OCI-LY1 (cell line): ENCODE data around the gene HIVEP2.

Experiments
- H2AFZ ChIP-seq: fragments of 200-600 bp; sonication (generic), shearing (Covaris generic); 2 replicates; pipeline ENCODE4 v1.6.0; 2014; ENCODE audit warnings: antibody characterized with exemption, mild to moderate bottlenecking, low read length
- H3F3A ChIP-seq: fragments of 200-600 bp; sonication (generic), shearing (Covaris generic); 2 replicates; pipeline ENCODE4 v1.6.0; 2014; ENCODE audit warnings: mild to moderate bottlenecking, antibody characterized with exemption, low read length, moderate library complexity; ENCODE audit not compliant: insufficient read depth
- H3K27ac ChIP-seq: fragments of 200-600 bp; sonication (generic); 2 replicates; pipeline ENCODE4 v1.5.1; 2014; ENCODE audit warnings: low read length, mixed run types, mild to moderate bottlenecking, low read depth; ENCODE audit not compliant: poor library complexity, severe bottlenecking
- H3K27me3 ChIP-seq: fragments of 200-600 bp; sonication (generic); 2 replicates; pipeline ENCODE4 v1.6.0; 2014; ENCODE audit warnings: antibody characterized with exemption, mild to moderate bottlenecking, low read length, moderate library complexity; ENCODE audit not compliant: insufficient read depth
- H3K36me3 ChIP-seq: fragments of 200-600 bp; sonication (generic); 2 replicates; pipeline ENCODE4 v1.6.1; 2014; ENCODE audit warnings: mild to moderate bottlenecking, antibody characterized with exemption, low read length, moderate library complexity, mixed read lengths; ENCODE audit not compliant: insufficient read depth
- H3K4me1 ChIP-seq: fragments of 200-600 bp; sonication (generic); 2 replicates; pipeline ENCODE4 v1.5.1; 2014; ENCODE audit warnings: mild to moderate bottlenecking, low read length, moderate library complexity; ENCODE audit not compliant: insufficient read depth, severe bottlenecking
- H3K4me2 ChIP-seq: fragments of 200-600 bp; sonication (generic), shearing (Covaris generic); 2 replicates; pipeline ENCODE4 v1.6.1; 2014; ENCODE audit warnings: low read length
- H3K4me3 ChIP-seq: fragments of 200-600 bp; sonication (generic); 2 replicates; pipeline ENCODE4 v1.5.1; 2014; ENCODE audit warnings: low read length, low read depth, mild to moderate bottlenecking, mixed read lengths; ENCODE audit not compliant: poor library complexity, severe bottlenecking
- H3K79me2 ChIP-seq: fragments of 200-600 bp; shearing (Covaris generic); 2 replicates; pipeline ENCODE4 v1.6.1; 2016; ENCODE audit warnings: mixed run types, low read length, mixed read lengths; ENCODE audit not compliant: insufficient read depth
- H3K9ac ChIP-seq: fragments of 200-600 bp; sonication (generic), shearing (Covaris generic); 2 replicates; pipeline ENCODE4 v1.6.1; 2014; ENCODE audit warnings: mild to moderate bottlenecking, low read length, mixed read lengths
- H3K9me2 ChIP-seq: fragments of 200-600 bp; sonication (generic), shearing (Covaris generic); 2 replicates; pipeline ENCODE4 v1.6.1; 2014; ENCODE audit warnings: low read depth, mild to moderate bottlenecking, low read length, mixed read lengths
- H3K9me3 ChIP-seq: fragments of 200-600 bp; shearing (Covaris generic); 2 replicates; pipeline ENCODE4 v1.6.1; 2014; ENCODE audit warnings: low read length, mixed read lengths
- H4K20me1 ChIP-seq: fragments of 200-600 bp; sonication (generic), shearing (Covaris generic); 2 replicates; pipeline ENCODE4 v1.6.0; 2016; ENCODE audit warnings: mild to moderate bottlenecking, low read length; ENCODE audit not compliant: insufficient read depth
- EZH2 ChIP-seq: fragments of 200-600 bp; sonication (generic), shearing (Covaris generic); IDR thresholded peaks from 2 replicates; pipeline ENCODE4 v1.8.0; 2017; ENCODE audit warnings: borderline replicate concordance, mixed run types, mild to moderate bottlenecking, antibody characterized with exemption, low read length, moderate library complexity, mixed read lengths
- TF ChIP-seq, protein P1 (sequence below): fragments of 200-600 bp; sonication (generic), shearing (Covaris generic); IDR thresholded peaks from 2 replicates; pipeline ENCODE4 v1.5.1; 2017; ENCODE audit warnings: mild to moderate bottlenecking, antibody characterized with exemption, low read length, moderate library complexity, mixed read lengths

HIVEP2 gene

GRCh38 chr6:142857796-142858555, 87.0 kb downstream of the HIVEP2 start:
- Histone ChIP-seq H2AFZ (no peak overlapping the region), H3K27ac (peak overlapping the region; percentile 98), H3K27me3 (no peaks in the 10 kb centered on the region), H3F3A (no peaks in the 10 kb centered on the region), H3K9ac (peak overlapping the region; percentile 50), H3K4me1 (peaks cover 80% of the 10 kb centered on the region), H3K79me2 (no peaks in the 10 kb centered on the region; the same call in 1 of the 2 replicates), H3K4me3 (peak overlapping the region; percentile 39), H4K20me1 (no peaks in the 10 kb centered on the region), H3K4me2 (peak overlapping the region; percentile 71), H3K9me2 (no peaks in the 10 kb centered on the region), H3K36me3 (0 out of 2 replicates have a peak, but pooled peaks cover 5% of the 10 kb centered on the region), H3K9me3 (no peaks in the 10 kb centered on the region)
- TF ChIP-seq, protein P1, sequence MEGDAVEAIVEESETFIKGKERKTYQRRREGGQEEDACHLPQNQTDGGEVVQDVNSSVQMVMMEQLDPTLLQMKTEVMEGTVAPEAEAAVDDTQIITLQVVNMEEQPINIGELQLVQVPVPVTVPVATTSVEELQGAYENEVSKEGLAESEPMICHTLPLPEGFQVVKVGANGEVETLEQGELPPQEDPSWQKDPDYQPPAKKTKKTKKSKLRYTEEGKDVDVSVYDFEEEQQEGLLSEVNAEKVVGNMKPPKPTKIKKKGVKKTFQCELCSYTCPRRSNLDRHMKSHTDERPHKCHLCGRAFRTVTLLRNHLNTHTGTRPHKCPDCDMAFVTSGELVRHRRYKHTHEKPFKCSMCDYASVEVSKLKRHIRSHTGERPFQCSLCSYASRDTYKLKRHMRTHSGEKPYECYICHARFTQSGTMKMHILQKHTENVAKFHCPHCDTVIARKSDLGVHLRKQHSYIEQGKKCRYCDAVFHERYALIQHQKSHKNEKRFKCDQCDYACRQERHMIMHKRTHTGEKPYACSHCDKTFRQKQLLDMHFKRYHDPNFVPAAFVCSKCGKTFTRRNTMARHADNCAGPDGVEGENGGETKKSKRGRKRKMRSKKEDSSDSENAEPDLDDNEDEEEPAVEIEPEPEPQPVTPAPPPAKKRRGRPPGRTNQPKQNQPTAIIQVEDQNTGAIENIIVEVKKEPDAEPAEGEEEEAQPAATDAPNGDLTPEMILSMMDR = no peak
- no peak for TF ChIP-seq EZH2

- H3K4me2 ChIP-seq = peak overlapping the region; percentile 71
- H3K36me3 ChIP-seq = 0 out of 2 replicates have a peak, but pooled peaks cover 5% of the 10 kb centered on the region
- H3F3A ChIP-seq = no peaks in the 10 kb centered on the region
- no peaks in the 10 kb centered on the region for H3K9me3 ChIP-seq
- H3K27ac ChIP-seq = peak overlapping the region; percentile 98
- no peaks in the 10 kb centered on the region for H3K9me2 ChIP-seq
- no peaks in the 10 kb centered on the region for H3K27me3 ChIP-seq
- H3K4me3 ChIP-seq = peak overlapping the region; percentile 39
- no peaks in the 10 kb centered on the region for H4K20me1 ChIP-seq
- H3K79me2 ChIP-seq = peaks cover 2% of the 10 kb centered on the region
- no peak overlapping the region for H2AFZ ChIP-seq
- peaks cover 87% of the 10 kb centered on the region for H3K4me1 ChIP-seq
- H3K9ac ChIP-seq = peak overlapping the region; percentile 50
- TF ChIP-seq EZH2 = no peak
- TF ChIP-seq, protein P1 = no peak
Observed at GRCh38 chr6:142857233-142857761, 87.7 kb downstream of the HIVEP2 start.

- H3K79me2 ChIP-seq = peaks cover 5% of the 10 kb centered on the region
- H3K9ac ChIP-seq = peak overlapping the region; percentile 50
- H2AFZ ChIP-seq = no peak overlapping the region
- H3K4me1 ChIP-seq = peaks cover 88% of the 10 kb centered on the region
- peak overlapping the region; percentile 71 for H3K4me2 ChIP-seq
- no peaks in the 10 kb centered on the region for H3K9me3 ChIP-seq
- no peaks in the 10 kb centered on the region for H4K20me1 ChIP-seq
- 0 out of 2 replicates have a peak, but pooled peaks cover 5% of the 10 kb centered on the region for H3K36me3 ChIP-seq
- TF ChIP-seq EZH2 = no peak
- TF ChIP-seq, protein P1 = no peak
- peak overlapping the region; percentile 98 for H3K27ac ChIP-seq
- no peaks in the 10 kb centered on the region for H3K27me3 ChIP-seq
- no peaks in the 10 kb centered on the region for H3K9me2 ChIP-seq
- no peaks in the 10 kb centered on the region for H3F3A ChIP-seq
- H3K4me3 ChIP-seq = peak overlapping the region; percentile 39
Observed at GRCh38 chr6:142856624-142857232, 88.2 kb downstream of the HIVEP2 start.
